ENCODE results near the gene AGAP2.

GRCh38 chr12:57783861-57784260 lies 45.3 kb upstream of the AGAP2 start:
- TF ChIP-seq CTCF (IDR thresholded peaks at IDR 0.05) (no peak), POLR2A (IDR thresholded peaks at IDR 0.05) (no peak), EP300 (IDR thresholded peaks at IDR 0.05) (no peak), POLR2AphosphoS5 (IDR thresholded peaks at IDR 0.05) (no peak)
